Stimulated activated CD4-positive, alpha-beta T cell treated with anti-CD3 and anti-CD28 coated beads, TNF-alpha, amount 100 ng/mL, for 1 hour (primary cell): ENCODE results near the gene CNIH2.

Experiments
- DNase-seq, 3 donors: peaks; one replicate each; pipeline ENCODE4 v3.0.0-alpha.2; 2020; ENCODE audit warnings: low read depth in 3 of 3, low spot score in 1 of 3

CNIH2 gene

DNA sequence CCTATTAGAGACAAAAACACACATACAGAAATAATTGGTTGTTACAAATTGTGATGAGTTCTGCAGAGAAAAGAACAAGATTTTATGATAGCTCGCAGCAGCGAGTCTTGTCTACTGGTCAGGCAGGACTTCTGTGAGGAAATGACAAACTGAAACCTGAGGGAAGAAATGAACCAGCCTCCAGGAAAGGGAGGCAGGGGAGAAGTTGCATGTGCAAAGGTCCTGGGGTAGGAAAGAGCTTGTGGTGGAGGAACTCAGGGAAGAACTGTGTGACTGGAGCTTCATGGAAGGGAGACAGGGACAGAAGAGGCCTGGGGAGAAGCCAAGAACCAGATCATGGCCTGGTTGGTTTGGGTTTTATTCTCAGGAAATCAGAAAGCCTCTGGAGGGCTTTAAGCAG is 18.8 kb upstream of the CNIH2 start:
- DNase-seq, result no peak

DNA sequence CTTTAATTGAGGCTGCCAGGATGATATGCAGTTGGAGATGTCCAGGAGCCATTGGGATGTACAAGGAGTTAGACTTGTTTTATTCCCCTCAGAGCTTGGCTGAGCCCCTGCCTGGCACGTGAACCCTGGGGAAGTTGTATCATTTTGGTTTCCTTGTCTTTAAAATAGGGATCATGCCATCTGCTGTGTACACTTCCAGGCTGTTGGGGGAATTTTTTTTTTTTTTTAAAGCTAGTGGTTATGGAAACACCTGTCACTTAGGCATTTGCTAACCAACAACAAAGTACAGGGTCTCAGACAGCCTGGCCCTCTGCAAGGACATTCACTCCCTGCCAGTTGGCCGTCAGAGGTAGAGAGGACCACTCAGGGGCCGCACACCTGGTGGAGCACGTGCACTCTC is 18.0 kb upstream of the CNIH2 start:
- DNase-seq, result no peak

DNA sequence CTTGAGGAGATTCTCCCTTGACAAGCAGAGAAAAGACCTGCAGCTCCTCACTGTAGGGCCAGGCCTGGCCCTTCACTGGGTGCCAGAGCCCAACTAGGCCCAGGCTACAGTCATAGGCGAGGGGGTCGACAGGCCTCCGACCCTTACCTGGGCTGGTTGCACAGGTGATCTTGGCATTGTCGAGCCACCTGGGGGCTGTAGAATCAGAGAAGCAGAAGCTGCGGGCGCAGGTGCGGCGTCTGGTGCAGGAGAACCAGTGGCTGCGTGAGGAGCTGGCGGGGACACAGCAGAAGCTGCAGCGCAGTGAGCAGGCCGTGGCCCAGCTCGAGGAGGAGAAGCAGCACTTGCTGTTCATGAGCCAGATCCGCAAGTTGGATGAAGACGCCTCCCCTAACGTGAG is 16.4 kb upstream of the CNIH2 start:
- no peak for DNase-seq

DNA sequence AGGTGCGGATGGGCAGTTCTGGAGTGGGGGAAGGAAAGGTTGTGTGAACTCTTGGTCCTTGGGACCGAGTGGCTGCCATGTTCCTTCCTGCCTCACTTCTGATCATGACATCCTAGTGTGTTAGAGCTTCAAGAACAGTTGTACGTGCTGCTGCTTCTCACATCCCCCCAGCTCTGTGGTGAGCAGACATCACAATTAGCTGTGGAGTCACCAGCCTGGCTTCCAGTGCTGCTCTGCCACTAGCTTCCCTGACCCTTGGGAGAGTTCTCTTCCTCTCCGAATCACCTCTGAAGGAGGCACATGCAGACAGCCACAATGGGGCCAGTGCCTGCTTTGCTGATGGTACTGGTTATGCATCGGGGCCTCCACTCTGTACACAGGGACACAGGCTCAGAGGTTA is 15.8 kb upstream of the CNIH2 start:
- DNase-seq, result no peak

DNA sequence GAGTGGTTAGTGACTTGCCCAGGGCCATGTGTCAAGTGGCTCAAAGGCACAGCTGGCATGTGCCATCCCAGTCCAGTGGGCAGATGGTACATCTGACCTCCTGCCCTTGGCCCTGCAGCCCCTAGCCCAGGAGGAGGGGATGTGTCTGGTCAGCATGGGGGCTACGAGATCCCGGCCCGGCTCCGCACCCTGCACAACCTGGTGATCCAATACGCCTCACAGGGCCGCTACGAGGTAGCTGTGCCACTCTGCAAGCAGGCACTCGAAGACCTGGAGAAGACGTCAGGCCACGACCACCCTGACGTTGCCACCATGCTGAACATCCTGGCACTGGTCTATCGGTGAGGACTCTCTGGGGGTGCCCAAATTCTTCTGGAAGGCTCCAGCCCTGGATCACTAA is 15.3 kb upstream of the CNIH2 start:
- no peak for DNase-seq

DNA sequence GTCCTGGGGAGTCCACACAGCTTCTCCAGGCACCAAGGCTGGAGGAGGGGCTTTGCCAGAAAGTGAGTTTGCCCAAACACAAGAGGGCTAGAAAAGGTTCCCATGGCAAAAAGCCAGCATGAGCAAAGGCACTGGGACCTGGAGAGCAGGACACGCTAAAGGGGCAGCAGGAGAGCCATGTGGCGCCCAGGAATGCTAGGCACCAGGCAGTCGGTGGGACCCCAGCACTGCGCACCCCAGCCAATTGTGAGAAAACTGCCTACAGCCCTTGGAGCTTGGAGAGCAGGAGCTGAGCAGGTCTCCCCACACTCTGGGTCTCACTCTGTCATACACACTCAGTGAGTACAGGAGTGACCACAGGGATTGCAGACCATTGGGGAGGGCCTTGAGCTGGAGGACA is 14.7 kb upstream of the CNIH2 start:
- no peak for DNase-seq

DNA sequence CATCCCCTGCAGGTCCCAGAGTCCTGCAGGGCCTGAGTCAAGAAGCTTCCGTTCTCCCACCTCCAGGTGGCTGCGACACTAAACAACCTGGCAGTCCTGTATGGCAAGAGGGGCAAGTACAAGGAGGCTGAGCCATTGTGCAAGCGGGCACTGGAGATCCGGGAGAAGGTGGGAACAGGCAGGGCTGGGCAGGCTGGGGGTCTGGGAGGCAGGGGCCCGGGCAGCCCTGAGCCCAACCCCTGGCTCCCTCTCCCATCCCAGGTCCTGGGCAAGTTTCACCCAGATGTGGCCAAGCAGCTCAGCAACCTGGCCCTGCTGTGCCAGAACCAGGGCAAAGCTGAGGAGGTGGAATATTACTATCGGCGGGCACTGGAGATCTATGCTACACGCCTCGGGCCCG is 14.2 kb upstream of the CNIH2 start:
- no peak for DNase-seq

DNA sequence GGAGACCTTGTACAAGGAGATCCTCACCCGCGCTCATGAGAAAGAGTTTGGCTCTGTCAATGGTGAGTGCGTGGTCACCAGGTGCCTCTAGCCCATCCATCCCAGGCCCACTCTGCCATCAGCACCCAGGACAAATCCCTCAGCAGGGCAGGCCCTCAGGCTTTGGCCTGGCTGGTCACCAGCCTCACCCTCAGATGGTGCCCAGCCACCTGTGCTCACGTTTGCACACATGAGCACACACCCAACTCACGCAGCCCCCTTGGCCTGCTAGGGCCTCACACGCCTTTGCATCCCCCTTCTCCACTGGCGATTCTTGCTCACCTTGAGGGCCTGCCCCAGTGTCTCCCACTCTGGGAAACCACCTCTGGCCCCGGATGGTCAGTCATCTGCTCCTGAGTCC is 13.6 kb upstream of the CNIH2 start:
- DNase-seq, result no peak

DNA sequence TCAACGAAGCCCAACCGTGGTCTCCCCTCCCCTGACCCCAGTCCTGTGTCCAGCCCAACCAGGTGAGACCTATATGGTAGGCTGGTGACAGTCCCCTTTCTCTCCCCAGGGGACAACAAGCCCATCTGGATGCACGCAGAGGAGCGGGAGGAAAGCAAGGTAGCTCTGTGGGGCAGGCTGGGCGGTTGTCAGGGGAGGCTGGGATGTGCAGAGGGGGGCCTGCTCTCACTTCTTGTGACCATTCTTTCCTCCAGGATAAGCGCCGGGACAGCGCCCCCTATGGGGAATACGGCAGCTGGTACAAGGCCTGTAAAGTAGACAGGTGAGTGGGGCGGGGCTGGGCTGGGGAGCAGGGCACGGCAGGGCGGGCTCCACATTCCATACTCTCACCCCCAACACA is 13.1 kb upstream of the CNIH2 start:
- DNase-seq, result no peak

DNA sequence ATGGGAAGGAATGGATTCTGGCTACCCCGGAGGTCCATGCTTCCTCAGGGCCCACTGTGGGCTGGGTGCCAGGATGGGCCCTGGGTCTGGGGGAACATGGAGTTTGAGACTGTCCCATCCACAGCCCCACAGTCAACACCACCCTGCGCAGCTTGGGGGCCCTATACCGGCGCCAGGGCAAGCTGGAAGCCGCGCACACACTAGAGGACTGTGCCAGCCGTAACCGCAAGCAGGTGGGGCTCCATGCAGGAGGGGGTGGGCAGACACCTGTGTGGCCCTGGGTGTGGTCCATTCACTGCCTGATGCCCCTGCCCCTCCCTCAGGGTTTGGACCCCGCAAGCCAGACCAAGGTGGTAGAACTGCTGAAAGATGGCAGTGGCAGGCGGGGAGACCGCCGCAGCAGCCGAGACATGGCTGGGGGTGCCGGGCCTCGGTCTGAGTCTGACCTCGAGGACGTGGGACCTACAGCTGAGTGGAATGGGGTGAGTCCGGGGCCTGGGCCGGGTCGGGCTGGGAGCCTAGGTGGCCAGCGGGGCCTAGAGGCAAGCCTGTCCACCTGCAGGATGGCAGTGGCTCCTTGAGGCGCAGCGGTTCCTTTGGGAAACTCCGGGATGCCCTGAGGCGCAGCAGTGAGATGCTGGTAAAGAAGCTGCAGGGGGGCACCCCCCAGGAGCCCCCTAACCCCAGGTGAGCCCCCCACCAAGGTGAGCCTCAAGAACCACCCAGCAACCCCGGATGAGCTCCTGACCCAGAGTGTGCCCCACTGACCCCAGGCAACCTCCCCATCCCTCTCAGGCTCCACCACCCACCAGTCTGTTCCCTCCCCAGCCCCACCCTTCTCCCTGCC is 12.2 kb upstream of the CNIH2 start:
- no peak for DNase-seq

DNA sequence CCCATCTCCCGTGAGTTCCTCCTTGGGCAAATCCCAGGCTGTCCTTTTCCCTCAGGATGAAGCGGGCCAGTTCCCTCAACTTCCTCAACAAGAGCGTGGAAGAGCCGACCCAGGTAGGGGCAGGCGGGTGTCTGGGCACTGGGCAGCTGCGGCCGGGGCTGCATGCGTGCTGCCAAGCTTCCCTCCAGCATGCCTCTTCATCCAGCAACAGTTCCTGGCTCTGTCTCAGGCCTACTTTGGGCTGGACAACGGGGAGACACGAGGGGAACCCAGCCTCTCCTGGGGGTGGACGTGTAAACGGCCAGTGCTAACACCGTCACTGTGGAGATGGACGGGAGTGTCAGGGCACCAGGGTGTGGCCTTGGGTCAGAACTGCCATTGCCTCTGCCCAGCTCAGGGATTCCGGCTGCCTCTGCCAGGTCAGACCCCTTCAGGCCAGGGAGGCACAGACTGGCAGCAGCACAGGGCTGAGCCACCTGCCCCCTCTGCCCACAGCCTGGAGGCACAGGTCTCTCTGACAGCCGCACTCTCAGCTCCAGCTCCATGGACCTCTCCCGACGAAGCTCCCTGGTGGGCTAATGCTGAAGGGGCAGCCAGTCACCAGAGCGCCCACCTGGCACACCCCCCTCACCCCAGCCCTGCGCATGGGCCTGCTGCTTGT is 11.5 kb upstream of the CNIH2 start:
- no peak for DNase-seq

DNA sequence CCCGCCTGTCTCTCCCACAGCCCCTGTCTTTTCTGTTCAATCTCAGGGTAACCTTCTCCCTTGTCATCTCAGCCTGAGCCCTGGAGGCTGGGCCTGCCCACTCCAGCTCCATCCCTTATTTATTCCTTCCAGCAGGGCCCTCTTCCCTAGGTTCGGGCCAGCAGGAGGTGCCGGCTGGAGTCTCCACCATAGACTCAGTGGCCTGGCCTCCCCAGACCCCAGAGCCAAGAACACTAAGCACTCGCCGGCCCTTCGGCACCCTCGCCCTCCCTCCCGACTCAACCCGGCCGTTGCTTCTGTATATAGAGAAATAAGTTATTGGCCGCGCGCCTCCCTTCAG is 11.0 kb upstream of the CNIH2 start:
- DNase-seq, result no peak

DNA sequence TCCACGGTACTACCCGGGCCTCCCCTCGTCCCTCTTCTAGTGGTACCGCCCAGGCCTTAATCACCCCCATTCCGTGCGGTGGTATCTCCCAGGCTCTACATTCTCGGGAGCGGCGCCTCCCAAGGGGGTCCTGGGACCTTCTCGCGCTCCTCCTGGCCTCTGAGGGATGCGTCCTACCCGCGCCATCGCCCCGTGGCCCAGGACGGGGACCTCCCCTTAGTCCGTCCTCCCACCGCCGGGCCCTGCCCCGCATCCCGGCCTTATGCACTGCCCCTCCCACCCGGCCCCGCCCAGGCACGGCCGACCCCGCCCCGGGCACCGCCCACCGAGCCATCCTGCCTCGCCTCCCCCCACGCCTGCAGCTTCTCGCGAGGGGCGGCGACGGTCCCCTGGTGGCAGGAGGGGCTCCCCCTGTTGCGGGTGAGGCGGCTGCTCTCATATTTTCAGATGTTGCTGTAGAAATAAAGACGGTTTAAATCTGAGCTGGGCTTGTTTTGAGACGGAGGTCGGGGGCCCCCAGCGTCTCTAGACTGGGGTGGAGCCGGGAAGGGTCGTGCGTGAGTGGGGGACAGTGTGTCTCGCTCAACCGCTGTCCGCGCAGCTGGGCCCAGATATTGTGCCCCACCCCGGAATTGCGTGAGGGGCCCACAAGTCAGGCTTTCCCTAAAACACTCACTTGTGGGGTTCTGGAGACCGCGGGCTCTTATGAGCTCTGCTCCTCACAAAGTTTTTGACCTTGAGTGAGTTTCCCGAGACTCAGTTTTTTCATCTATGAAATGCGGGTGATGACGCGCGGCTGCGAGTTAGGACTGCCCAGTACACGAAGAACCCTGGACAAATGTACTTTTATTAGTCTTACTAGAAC is 10.4 kb upstream of the CNIH2 start:
- peak; percentile 50 to 82 (median 72) for DNase-seq

DNA sequence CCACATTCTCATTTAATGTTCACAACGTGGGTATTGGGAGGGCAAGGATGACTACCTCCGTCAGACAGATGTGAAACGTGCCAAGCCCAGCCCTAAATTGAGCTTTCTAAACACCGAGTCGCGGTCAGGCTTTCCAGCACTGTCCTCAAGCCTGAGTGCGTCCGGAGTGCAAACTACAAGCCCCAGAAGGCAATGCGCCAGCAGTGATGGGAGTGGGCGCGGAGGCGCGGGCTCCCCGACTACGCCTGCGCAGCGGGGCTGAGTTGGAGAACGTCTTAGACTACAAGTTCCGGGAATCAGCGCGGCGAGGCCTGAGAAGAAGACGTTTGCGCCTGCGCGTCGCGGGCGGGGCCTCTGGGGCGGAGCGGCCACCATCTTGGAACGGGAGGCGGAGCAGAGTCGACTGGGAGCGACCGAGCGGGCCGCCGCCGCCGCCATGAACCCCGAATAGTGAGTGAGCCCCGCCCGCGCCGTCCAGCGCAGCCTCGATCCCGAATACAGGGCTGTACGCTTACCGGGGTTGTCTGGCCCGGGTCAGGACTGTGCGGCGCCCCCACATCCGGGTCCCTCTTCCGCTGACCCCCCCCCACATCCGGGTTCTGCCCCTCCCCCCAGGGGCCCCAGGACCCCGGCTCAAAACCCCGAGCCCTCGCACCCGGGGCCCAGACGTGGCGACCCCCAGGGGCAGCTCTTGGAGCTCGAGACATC is 9.6 kb upstream of the CNIH2 start, which contains the start of gene RAB1B:
TSS of gene RAB1B (plus strand) at position 396 of the 708 bp plus-strand sequence. CDS start at position 437, 41 bp downstream.
- peak; percentile 99 to 100 (median 99) for DNase-seq

DNA sequence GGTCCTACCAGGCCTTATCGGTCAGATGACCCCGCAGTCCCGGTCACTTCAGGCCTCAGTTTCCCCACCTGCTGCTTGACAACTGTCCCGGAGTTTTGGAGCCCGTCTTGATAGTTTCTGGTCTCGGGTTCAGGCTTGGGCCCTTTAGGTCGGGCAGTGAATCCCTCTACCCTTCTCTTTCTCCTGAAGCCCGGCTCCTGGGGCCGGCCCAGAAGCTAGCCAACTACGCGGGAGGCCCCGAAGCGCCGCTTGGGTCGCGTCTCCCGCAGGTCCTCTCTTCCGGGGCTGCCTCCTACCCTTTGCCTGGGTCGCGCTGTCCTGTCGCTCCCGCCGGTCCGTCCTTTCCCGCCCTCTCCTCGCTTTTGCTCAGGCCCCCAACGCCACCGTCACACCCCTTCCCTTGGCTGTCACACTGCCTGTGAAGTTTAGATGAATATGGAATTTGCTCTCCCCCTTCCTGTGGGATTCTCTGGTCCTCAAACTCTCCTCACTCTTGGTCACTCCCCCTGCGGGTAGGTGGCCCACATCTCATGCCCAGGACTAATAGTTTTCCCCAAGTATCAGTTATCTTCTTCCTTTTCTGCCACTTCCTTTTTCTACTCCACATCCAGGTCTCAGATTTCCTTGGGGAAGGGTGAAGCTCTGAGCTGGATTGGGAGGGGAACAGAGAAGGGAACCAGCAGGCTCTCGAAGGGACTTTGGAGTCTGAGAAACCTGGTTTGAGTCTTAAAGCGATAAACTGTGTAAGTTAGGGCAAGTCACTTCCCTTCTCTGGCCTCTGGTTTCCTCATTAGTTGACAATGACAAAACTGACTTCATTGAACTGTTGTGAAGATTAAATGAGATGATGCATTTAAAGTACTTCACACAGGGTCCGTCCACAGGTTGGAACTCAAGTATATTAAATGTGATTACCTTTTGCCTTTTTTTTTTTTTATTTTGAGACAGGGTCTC is 8.7 kb upstream of the CNIH2 start:
- DNase-seq, result no peak

DNA sequence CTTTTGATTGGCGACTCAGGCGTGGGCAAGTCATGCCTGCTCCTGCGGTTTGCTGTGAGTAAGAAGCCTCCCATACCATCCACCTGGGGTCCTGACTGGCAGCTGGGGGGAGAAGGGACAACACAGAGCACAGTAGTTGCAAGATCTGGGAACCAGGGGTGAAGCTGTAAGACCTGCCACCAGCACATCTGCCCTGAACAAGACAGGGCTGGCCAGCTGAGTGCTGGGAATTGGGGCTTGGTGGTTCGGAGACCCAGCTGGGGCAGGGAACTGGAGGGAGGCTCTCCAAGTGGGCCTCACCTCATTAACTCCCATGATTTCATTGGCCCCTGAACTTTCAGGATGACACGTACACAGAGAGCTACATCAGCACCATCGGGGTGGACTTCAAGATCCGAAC is 6.2 kb upstream of the CNIH2 start:
- DNase-seq, result no peak

DNA sequence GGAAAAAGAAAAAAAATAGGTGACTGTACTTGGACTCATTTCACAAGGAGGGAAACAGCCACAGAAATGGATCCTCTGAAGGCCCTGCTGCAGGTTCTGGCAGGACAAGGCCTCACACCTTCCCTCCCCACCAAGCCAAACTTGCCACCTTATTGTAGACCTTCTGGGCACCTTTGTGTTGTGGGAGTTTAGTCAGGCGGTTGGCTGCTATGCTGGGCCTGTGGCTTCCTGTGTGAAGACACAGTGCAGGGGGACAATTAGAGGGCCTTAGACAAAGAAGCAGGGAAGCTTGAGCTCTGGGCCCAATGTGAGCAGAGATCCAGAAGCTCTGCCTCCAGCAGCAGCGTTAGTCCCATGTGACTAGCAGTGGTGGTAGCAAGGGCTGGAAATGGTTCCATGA is 5.4 kb upstream of the CNIH2 start:
- DNase-seq, result no peak

DNA sequence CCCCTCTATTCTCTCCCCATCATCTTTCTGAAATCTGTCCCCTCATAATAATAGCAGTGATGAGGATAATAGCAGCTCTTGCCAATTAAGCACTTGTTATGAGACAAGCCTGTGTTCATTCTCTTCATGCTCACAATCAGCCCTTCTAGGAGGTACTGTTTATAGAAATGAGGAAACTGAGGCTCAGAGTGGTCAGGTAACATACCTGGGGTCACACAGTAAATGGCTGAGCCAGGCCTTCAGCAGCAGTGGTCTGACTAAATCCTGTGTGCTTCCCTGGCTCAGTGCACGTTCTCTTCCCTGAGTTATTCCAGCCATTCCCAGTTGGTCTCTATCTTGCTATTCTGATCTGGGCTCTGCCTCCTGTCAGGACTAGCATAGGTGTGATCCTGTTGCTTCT is 3.8 kb upstream of the CNIH2 start:
- DNase-seq, result no peak

DNA sequence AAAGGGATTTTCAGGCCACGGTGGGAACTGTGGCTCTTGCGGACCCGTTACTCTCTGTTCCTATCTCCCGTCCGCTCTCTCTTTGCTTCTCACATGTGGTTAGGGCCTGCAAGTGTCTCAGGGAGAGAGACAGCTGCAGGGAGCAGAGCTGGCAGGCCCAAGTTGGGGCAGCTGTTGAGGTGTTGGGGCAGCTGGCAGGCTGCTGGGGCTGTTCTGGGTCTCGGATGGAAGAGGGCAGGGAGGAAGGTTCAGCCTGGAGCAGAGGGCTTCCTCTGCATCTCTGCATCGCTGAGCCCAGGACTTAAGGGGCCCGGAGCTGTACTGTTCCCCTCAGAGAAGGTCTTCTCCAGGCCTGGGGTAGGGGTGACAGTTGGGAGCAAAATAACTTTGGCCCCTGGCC is 2.6 kb upstream of the CNIH2 start:
- no peak for DNase-seq

DNA sequence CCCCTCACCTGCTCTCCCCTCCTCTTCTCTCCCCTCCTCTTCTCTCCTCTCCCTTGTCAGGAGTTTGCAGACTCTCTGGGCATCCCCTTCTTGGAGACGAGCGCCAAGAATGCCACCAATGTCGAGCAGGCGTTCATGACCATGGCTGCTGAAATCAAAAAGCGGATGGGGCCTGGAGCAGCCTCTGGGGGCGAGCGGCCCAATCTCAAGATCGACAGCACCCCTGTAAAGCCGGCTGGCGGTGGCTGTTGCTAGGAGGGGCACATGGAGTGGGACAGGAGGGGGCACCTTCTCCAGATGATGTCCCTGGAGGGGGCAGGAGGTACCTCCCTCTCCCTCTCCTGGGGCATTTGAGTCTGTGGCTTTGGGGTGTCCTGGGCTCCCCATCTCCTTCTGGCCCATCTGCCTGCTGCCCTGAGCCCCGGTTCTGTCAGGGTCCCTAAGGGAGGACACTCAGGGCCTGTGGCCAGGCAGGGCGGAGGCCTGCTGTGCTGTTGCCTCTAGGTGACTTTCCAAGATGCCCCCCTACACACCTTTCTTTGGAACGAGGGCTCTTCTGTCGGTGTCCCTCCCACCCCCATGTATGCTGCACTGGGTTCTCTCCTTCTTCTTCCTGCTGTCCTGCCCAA is 1.9 kb upstream of the CNIH2 start:
- DNase-seq, result no peak
